ENCODE results near the gene ATP1B3.
"Not testable (repeated sequence)": the region's sequence is repeated elsewhere in the genome, so short reads cannot be mapped to it uniquely, and the experiment has no call there.

ATP1B3 gene

DNA sequence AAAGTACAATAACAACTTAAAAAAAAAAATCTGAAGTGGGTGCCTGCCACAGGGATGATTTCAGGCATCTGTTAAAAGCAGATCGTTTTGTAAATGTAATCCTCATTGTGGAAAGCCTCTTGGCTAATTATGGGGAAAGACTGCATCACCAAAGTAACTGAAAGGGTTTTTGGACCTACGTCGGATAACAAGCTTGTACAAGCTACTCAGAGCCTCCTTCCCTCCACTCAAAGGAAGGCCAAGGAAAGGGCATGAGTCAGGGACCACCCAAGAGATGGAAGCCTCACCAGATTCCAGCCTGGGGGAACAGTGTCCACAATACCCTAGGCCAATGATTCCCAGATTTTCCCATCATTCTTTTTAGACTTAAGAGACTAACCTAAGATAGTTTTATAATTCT, 84.3 kb downstream of the ATP1B3 start:
- Histone ChIP-seq H3K9me3 (no peaks in the 10 kb centered on the region), H3K27me3 (no peaks in the 10 kb centered on the region), H3K4me3 (ENCODE audit: low read depth in 1 of 2, low read length in 1 of 2) (no peak overlapping the region), H3K36me3 (peaks cover 72% of the 10 kb centered on the region), H3K4me1 (ENCODE audit: control insufficient read depth in 1 of 2, insufficient read depth in 1 of 2, low read depth in 1 of 2, low read length in 1 of 2) (no peaks in the 10 kb centered on the region), H3K27ac (no peak overlapping the region)
- no peak for TF ChIP-seq CTCF (IDR thresholded peaks at IDR 0.05)

DNA sequence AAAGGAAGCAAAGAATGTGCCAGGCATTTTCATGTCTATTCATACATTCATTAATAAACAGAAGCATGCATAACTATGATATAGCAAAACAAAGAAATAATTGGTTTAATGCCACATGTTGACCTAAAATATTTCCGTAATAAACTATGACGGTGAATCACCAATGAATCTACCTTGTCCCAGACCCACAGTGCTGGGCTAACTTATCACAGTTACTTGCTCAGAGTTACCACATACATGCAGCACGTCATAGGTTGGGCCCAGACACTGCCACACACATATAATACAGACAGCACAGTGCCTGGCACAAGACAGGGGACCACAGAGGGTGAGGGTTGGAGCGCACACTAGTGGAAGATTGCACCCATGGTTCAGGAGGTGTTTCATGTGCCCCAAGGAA, 86.9 kb downstream of the ATP1B3 start:
- no peaks in the 10 kb centered on the region for H3K4me1 ChIP-seq (ENCODE audit: control insufficient read depth in 1 of 2, insufficient read depth in 1 of 2, low read depth in 1 of 2, low read length in 1 of 2)
- H3K27me3 ChIP-seq: no peaks in the 10 kb centered on the region
- no peak for TF ChIP-seq CTCF (IDR thresholded peaks at IDR 0.05)
- H3K4me3 ChIP-seq (ENCODE audit: low read depth in 1 of 2, low read length in 1 of 2): no peak overlapping the region
- no peaks in the 10 kb centered on the region for H3K9me3 ChIP-seq
- H3K36me3 ChIP-seq: peaks cover 60% of the 10 kb centered on the region
- H3K27ac ChIP-seq: no peak overlapping the region

GRCh38 chr3:141965471-141965870, 89.0 kb downstream of the ATP1B3 start:
- Histone ChIP-seq H3K27me3 (no peaks in the 10 kb centered on the region), H3K4me1 (ENCODE audit: control insufficient read depth in 1 of 2, insufficient read depth in 1 of 2, low read depth in 1 of 2, low read length in 1 of 2) (no peaks in the 10 kb centered on the region), H3K9me3 (no peaks in the 10 kb centered on the region), H3K36me3 (peaks cover 47% of the 10 kb centered on the region), H3K4me3 (ENCODE audit: low read depth in 1 of 2, low read length in 1 of 2) (no peak overlapping the region), H3K27ac (no peak overlapping the region)
- no peak for TF ChIP-seq CTCF (IDR thresholded peaks at IDR 0.05)

GRCh38 chr3:141969711-141970110, 93.3 kb downstream of the ATP1B3 start:
- no peak for TF ChIP-seq CTCF (IDR thresholded peaks at IDR 0.05)
- H3K4me3 ChIP-seq (ENCODE audit: low read depth in 1 of 2, low read length in 1 of 2): no peak overlapping the region
- H3K27ac ChIP-seq: no peak overlapping the region
- H3K36me3 ChIP-seq: peaks cover 36% of the 10 kb centered on the region
- no peaks in the 10 kb centered on the region for H3K4me1 ChIP-seq (ENCODE audit: control insufficient read depth in 1 of 2, insufficient read depth in 1 of 2, low read depth in 1 of 2, low read length in 1 of 2)
- H3K27me3 ChIP-seq: no peaks in the 10 kb centered on the region
- no peaks in the 10 kb centered on the region for H3K9me3 ChIP-seq

DNA sequence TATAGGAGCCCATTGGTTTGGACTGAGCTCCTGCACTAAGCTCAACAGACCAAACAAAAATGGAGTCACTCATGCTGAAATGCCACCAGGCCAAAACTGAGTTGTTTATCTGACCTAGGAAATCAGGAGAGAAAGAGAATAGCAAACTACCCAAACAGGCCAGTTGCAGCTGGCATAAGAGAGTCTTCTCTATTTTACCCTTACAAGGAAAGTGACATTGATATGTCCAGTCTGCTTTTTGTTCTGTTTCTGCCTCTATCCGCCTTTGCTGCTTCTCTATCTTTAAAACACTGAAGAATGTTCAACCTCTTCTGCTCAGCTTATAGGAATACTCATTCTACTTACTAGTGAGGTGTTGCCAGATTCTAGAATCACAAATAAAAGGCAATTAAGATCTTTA, 95.1 kb downstream of the ATP1B3 start:
- no peaks in the 10 kb centered on the region for H3K9me3 ChIP-seq
- TF ChIP-seq CTCF (IDR thresholded peaks at IDR 0.05): no peak
- no peaks in the 10 kb centered on the region for H3K27me3 ChIP-seq
- H3K27ac ChIP-seq: no peak overlapping the region
- no peak overlapping the region for H3K4me3 ChIP-seq (ENCODE audit: low read depth in 1 of 2, low read length in 1 of 2)
- no peaks in the 10 kb centered on the region for H3K4me1 ChIP-seq (ENCODE audit: control insufficient read depth in 1 of 2, insufficient read depth in 1 of 2, low read depth in 1 of 2, low read length in 1 of 2)
- peaks cover 39% of the 10 kb centered on the region for H3K36me3 ChIP-seq

- no peak for TF ChIP-seq CTCF (IDR thresholded peaks at IDR 0.05)
- H3K4me3 ChIP-seq (ENCODE audit: low read depth in 1 of 2, low read length in 1 of 2): no peak overlapping the region
- H3K27me3 ChIP-seq: no peaks in the 10 kb centered on the region
- no peak overlapping the region for H3K27ac ChIP-seq
- peaks cover 37% of the 10 kb centered on the region for H3K36me3 ChIP-seq
- no peaks in the 10 kb centered on the region for H3K9me3 ChIP-seq
- no peaks in the 10 kb centered on the region for H3K4me1 ChIP-seq (ENCODE audit: control insufficient read depth in 1 of 2, insufficient read depth in 1 of 2, low read depth in 1 of 2, low read length in 1 of 2)
Observed at GRCh38 chr3:141972399-141972798, 96.0 kb downstream of the ATP1B3 start.

- H3K4me3 ChIP-seq (ENCODE audit: low read depth in 1 of 2, low read length in 1 of 2); H3K4me1 ChIP-seq (ENCODE audit: control insufficient read depth in 1 of 2, insufficient read depth in 1 of 2, low read depth in 1 of 2, low read length in 1 of 2); H3K27me3 ChIP-seq; H3K27ac ChIP-seq; H3K9me3 ChIP-seq: not testable (repeated sequence)
- H3K36me3 ChIP-seq: peaks cover 35% of the 10 kb centered on the region
Observed at GRCh38 chr3:141974777-141975176, 98.3 kb downstream of the ATP1B3 start.

All from neutrophil (primary cell).